ENCODE measurements around the gene BTBD6. TPM values are rescaled to one million over a fixed set of nuclear protein-coding genes. Genes with fewer than 3 reads are reported as not detected.

Gene BTBD6
- total and polyA plus RNA-seq, 9 of the 15 experiments (the other 6 are each of a cell fraction or from before 2014, with no cell fraction given) = not detected

DNA sequence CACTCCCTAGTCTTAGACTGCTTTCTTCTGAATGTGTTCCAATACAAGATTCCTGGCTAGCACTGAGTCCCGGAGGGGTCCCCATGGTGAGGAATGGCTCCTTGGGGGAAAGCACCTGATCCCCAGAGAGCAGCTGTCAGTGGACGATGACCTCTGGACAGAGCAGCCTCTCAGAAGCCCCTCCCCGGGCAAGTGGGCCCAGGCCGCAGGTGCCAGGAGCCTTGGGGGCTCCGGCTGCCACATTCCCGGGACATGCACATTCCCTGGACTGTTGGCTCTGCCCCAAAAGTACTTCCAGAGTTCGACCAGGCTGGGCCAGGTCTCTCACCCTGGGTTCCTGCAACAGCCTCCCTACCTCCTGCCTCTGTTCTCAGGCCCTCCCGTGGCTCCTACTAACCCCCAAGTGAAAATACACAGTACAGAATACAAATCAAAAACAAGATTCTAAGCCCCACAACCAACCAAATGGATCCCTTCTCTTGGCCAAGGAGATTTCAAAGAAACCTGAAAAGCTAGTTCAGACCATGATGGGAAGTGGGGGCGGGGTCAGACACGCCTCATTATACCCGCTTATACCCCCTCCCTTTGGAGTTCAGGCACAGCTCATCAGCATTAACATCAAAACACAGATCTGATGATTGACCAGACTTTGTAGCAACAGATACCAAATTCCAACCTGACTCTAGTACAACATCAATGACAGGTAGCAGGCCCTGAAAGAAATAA, 23.3 kb upstream of the BTBD6 start:
- Histone ChIP-seq H3K27ac (ENCODE audit: extremely low read depth, low read depth, low read length) (no peak overlapping the region), H3K4me3 (no peak overlapping the region), H2AFZ (ENCODE audit: low read depth, low read length) (no peak overlapping the region), H3K79me2 (ENCODE audit: control insufficient read depth, insufficient read depth, low read length) (no peaks in the 10 kb centered on the region), H3K9ac (ENCODE audit: insufficient read depth in 1 of 2, low read depth in 2 of 2, low read length in 2 of 2) (no peak overlapping the region), H3K27me3 (ENCODE audit: control insufficient read depth in 2 of 2, insufficient read depth in 2 of 2, low read length in 2 of 2) (no peaks in the 10 kb centered on the region), H3K4me1 (replicated peaks in 1 of 2; ENCODE audit: control insufficient read depth in 2 of 2, insufficient read depth in 2 of 2, low read length in 2 of 2) (peaks cover 0 to 7% of the 10 kb centered on the region in 2 experiments; a peak in 1 of 5 replicates), H3K9me1 (ENCODE audit: control insufficient read depth, insufficient read depth, low read length) (no peaks in the 10 kb centered on the region), H3K4me2 (ENCODE audit: insufficient read depth, low read length) (no peak overlapping the region), H3K36me3 (ENCODE audit: control insufficient read depth, insufficient read depth, low read length) (peaks cover 22% of the 10 kb centered on the region; the same call in 1 of the 3 replicates), H4K20me1 (replicated peaks; ENCODE audit: control insufficient read depth, insufficient read depth, low read length) (no peaks in the 10 kb centered on the region), H3K9me3 (replicated peaks; ENCODE audit: control insufficient read depth, insufficient read depth, low read depth, low read length) (no peaks in the 10 kb centered on the region)
- FAIRE-seq (no peak), DNase-seq (ENCODE audit: extremely low read depth in 1 of 4, low spot score in 3 of 4) (no peak), ATAC-seq (no peak)
- BruUV-seq (replicated peaks) = no TSS peak
- intact Hi-C loops (cut with micrococcal nuclease) = no loop called here
- ChIA-PET POLR2A (no interaction called here), CTCF (ENCODE audit: low intra/inter-chr PET ratio) (interaction anchor here (0.6 kb wide), 1 partner anchor 201 kb away, joined by 3 read pairs; no protein-coding TSS in a partner anchor)
- in situ Hi-C loops (cut with MboI) = no loop called here
- 84% methylated on average over 7 of the region's 11 CpGs for WGBS (ENCODE audit: insufficient coverage, low coverage, missing lambda C conversion rate)
- TF ChIP-seq XRCC5 (IDR thresholded peaks at IDR 0.05; ENCODE audit: low read depth, low read length) = no peak
- TF ChIP-seq, protein P1, sequence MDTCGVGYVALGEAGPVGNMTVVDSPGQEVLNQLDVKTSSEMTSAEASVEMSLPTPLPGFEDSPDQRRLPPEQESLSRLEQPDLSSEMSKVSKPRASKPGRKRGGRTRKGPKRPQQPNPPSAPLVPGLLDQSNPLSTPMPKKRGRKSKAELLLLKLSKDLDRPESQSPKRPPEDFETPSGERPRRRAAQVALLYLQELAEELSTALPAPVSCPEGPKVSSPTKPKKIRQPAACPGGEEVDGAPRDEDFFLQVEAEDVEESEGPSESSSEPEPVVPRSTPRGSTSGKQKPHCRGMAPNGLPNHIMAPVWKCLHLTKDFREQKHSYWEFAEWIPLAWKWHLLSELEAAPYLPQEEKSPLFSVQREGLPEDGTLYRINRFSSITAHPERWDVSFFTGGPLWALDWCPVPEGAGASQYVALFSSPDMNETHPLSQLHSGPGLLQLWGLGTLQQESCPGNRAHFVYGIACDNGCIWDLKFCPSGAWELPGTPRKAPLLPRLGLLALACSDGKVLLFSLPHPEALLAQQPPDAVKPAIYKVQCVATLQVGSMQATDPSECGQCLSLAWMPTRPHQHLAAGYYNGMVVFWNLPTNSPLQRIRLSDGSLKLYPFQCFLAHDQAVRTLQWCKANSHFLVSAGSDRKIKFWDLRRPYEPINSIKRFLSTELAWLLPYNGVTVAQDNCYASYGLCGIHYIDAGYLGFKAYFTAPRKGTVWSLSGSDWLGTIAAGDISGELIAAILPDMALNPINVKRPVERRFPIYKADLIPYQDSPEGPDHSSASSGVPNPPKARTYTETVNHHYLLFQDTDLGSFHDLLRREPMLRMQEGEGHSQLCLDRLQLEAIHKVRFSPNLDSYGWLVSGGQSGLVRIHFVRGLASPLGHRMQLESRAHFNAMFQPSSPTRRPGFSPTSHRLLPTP (IDR thresholded peaks at IDR 0.05; ENCODE audit: borderline replicate concordance, extremely low read depth, insufficient read length) = no peak
- TF ChIP-seq, protein P2, sequence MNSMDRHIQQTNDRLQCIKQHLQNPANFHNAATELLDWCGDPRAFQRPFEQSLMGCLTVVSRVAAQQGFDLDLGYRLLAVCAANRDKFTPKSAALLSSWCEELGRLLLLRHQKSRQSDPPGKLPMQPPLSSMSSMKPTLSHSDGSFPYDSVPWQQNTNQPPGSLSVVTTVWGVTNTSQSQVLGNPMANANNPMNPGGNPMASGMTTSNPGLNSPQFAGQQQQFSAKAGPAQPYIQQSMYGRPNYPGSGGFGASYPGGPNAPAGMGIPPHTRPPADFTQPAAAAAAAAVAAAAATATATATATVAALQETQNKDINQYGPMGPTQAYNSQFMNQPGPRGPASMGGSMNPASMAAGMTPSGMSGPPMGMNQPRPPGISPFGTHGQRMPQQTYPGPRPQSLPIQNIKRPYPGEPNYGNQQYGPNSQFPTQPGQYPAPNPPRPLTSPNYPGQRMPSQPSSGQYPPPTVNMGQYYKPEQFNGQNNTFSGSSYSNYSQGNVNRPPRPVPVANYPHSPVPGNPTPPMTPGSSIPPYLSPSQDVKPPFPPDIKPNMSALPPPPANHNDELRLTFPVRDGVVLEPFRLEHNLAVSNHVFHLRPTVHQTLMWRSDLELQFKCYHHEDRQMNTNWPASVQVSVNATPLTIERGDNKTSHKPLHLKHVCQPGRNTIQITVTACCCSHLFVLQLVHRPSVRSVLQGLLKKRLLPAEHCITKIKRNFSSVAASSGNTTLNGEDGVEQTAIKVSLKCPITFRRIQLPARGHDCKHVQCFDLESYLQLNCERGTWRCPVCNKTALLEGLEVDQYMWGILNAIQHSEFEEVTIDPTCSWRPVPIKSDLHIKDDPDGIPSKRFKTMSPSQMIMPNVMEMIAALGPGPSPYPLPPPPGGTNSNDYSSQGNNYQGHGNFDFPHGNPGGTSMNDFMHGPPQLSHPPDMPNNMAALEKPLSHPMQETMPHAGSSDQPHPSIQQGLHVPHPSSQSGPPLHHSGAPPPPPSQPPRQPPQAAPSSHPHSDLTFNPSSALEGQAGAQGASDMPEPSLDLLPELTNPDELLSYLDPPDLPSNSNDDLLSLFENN (IDR thresholded peaks at IDR 0.05; ENCODE audit: low read depth in 2 of 2, low read length in 2 of 2) = no peak
- TF ChIP-seq ZNF217 (CRISPR knock-in tag; IDR thresholded peaks at IDR 0.05) = no peak
- no peak for TF ChIP-seq ILF3 (IDR thresholded peaks at IDR 0.05; ENCODE audit: borderline replicate concordance)
- no peak for TF ChIP-seq NR3C1 (CRISPR knock-in tag; IDR thresholded peaks at IDR 0.05)
- no peak for TF ChIP-seq ZNF830 (CRISPR knock-in tag; IDR thresholded peaks at IDR 0.05)
- TF ChIP-seq SAFB2 (IDR thresholded peaks at IDR 0.05; ENCODE audit: borderline replicate concordance, low read depth, low read length, severe bottlenecking) = no peak
- TF ChIP-seq, protein P3, sequence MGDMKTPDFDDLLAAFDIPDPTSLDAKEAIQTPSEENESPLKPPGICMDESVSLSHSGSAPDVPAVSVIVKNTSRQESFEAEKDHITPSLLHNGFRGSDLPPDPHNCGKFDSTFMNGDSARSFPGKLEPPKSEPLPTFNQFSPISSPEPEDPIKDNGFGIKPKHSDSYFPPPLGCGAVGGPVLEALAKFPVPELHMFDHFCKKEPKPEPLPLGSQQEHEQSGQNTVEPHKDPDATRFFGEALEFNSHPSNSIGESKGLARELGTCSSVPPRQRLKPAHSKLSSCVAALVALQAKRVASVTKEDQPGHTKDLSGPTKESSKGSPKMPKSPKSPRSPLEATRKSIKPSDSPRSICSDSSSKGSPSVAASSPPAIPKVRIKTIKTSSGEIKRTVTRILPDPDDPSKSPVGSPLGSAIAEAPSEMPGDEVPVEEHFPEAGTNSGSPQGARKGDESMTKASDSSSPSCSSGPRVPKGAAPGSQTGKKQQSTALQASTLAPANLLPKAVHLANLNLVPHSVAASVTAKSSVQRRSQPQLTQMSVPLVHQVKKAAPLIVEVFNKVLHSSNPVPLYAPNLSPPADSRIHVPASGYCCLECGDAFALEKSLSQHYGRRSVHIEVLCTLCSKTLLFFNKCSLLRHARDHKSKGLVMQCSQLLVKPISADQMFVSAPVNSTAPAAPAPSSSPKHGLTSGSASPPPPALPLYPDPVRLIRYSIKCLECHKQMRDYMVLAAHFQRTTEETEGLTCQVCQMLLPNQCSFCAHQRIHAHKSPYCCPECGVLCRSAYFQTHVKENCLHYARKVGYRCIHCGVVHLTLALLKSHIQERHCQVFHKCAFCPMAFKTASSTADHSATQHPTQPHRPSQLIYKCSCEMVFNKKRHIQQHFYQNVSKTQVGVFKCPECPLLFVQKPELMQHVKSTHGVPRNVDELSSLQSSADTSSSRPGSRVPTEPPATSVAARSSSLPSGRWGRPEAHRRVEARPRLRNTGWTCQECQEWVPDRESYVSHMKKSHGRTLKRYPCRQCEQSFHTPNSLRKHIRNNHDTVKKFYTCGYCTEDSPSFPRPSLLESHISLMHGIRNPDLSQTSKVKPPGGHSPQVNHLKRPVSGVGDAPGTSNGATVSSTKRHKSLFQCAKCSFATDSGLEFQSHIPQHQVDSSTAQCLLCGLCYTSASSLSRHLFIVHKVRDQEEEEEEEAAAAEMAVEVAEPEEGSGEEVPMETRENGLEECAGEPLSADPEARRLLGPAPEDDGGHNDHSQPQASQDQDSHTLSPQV (IDR thresholded peaks at IDR 0.05) = no peak
- no peak for TF ChIP-seq RBM15 (IDR thresholded peaks at IDR 0.05; ENCODE audit: insufficient read depth, low read length)
